H1 (cell line): Measurements from ENCODE around the gene NODAL. TPM values are rescaled to one million over a fixed set of nuclear protein-coding genes. Genes with fewer than 3 reads are reported as not detected.

Experiments used
- CTCF ChIA-PET: fragments of 300-600 bp; sonication (Branson Sonifier 250); formaldehyde crosslinking; loops from one replicate; lab custom pipeline; 2021; ENCODE audit not compliant: partially characterized antibody; lab: Charles Lee
- POLR2A ChIA-PET: fragments of 300-600 bp; sonication (Branson Sonifier 250); formaldehyde crosslinking; loops from one replicate; lab custom pipeline; 2021; ENCODE audit warnings: inconsistent platforms; ENCODE audit not compliant: partially characterized antibody; lab: Charles Lee
- DNase-seq, 2 experiments: peaks; one replicate each; pipeline versions ENCODE4 v3.0.0 to v3.0.0-alpha.2; 2010 to 2022; ENCODE audit warnings: low spot score in 2 of 2, low read depth in 1 of 2, mixed read lengths in 1 of 2
- FAIRE-seq: peaks from 2 replicates; lab custom pipeline; 2011; peaks lifted over from hg19 to GRCh38; lab: Jason Lieb, UNC
- H2AFZ ChIP-seq: 2 replicates; pipeline ENCODE4 v1.8.1; 2012; ENCODE audit warnings: low read length, inconsistent platforms
- H2AK5ac ChIP-seq: 2 replicates; pipeline ENCODE4 v1.6.1; 2013; ENCODE audit warnings: low read depth, low read length
- H2BK120ac ChIP-seq: replicated peaks from 2 replicates; pipeline ENCODE3; 2013; ENCODE audit warnings: low read depth, low read length, inconsistent platforms
- H2BK12ac ChIP-seq: 2 replicates; pipeline ENCODE4 v1.6.1; 2013; ENCODE audit warnings: low read depth, low read length
- H2BK15ac ChIP-seq: 2 replicates; pipeline ENCODE4 v1.6.1; 2013; ENCODE audit warnings: low read length
- H2BK20ac ChIP-seq: 2 replicates; pipeline ENCODE4 v1.6.1; 2013; ENCODE audit warnings: low read length
- H2BK5ac ChIP-seq: 2 replicates; pipeline ENCODE4 v1.6.1; 2013; ENCODE audit warnings: low read depth, low read length
- H3K14ac ChIP-seq: 2 replicates; pipeline ENCODE4 v1.6.1; 2013; ENCODE audit warnings: inconsistent platforms; ENCODE audit not compliant: insufficient read length
- H3K18ac ChIP-seq: 2 replicates; pipeline ENCODE4 v1.6.1; 2013; ENCODE audit warnings: low read length; ENCODE audit errors: extremely low read depth
- H3K23ac ChIP-seq: 2 replicates; pipeline ENCODE4 v1.6.1; 2013; ENCODE audit warnings: inconsistent platforms; ENCODE audit not compliant: insufficient read length
- H3K23me2 ChIP-seq: 2 replicates; pipeline ENCODE4 v1.6.1; 2013; ENCODE audit warnings: low read depth, low read length
- H3K27ac ChIP-seq: 2 replicates; pipeline ENCODE4 v1.6.1; 2011; ENCODE audit warnings: low read depth, low read length, inconsistent platforms
- H3K27me3 ChIP-seq, 4 experiments: replicated peaks in 1 of 4; 1 replicate in 1 of 4; 2 replicates in 3 of 4; pipeline versions ENCODE4 v1.6.1 to v1.8.1; 2011 to 2013; ENCODE audit warnings: low read length in 3 of 4, mild to moderate bottlenecking in 3 of 4, inconsistent platforms in 2 of 4, mixed read lengths in 2 of 4, moderate library complexity in 1 of 4; ENCODE audit not compliant: control insufficient read depth in 3 of 4, insufficient read depth in 3 of 4; ENCODE audit errors: extremely low read depth in 1 of 4
- H3K36me3 ChIP-seq, 4 experiments: 2 replicates each; pipeline versions ENCODE4 v1.6.1 to v1.8.1; 2011 to 2013; ENCODE audit warnings: mild to moderate bottlenecking in 4 of 4, low read length in 3 of 4, moderate library complexity in 2 of 4, control low read depth in 1 of 4, inconsistent platforms in 1 of 4; ENCODE audit not compliant: insufficient read depth in 4 of 4, control insufficient read depth in 2 of 4
- H3K4ac ChIP-seq: replicated peaks from 2 replicates; pipeline ENCODE3; 2013; ENCODE audit warnings: low read length, low read depth, mixed read lengths, inconsistent platforms; ENCODE audit not compliant: insufficient read length
- H3K4me1 ChIP-seq, 4 experiments: replicated peaks in 1 of 4; 1 replicate in 1 of 4; 2 replicates in 3 of 4; pipeline versions ENCODE4 v1.6.1 to v1.8.1; 2011 to 2013; ENCODE audit warnings: low read length in 3 of 4, inconsistent platforms in 2 of 4, mixed read lengths in 1 of 4; ENCODE audit not compliant: insufficient read depth in 4 of 4, control insufficient read depth in 3 of 4
- H3K4me2 ChIP-seq, 2 experiments: 2 replicates each; pipeline versions ENCODE4 v1.6.1 to v1.8.1; 2011 to 2013; ENCODE audit warnings: low read depth in 2 of 2, low read length in 2 of 2, control low read depth in 1 of 2, inconsistent platforms in 1 of 2, mild to moderate bottlenecking in 1 of 2; ENCODE audit not compliant: insufficient read depth in 1 of 2
- H3K4me3 ChIP-seq, 4 experiments: fragments of 200-600, 300-600 bp in 1 of 4; sonication (generic), shearing (Covaris generic), sonication (Bioruptor Twin) in 1 of 4; 2 replicates each; pipeline versions ENCODE4 v1.5.1 to v1.8.1; 2011 to 2016; ENCODE audit warnings: low read length in 4 of 4, low read depth in 3 of 4, control low read depth in 2 of 4, inconsistent platforms in 2 of 4, mild to moderate bottlenecking in 2 of 4, mixed read lengths in 1 of 4, moderate library complexity in 1 of 4; ENCODE audit not compliant: insufficient read depth in 2 of 4; ENCODE audit errors: extremely low read depth in 1 of 4
- H3K56ac ChIP-seq: replicated peaks from 2 replicates; pipeline ENCODE3; 2013; ENCODE audit warnings: low read depth, mild to moderate bottlenecking, mixed read lengths, low read length, inconsistent platforms; ENCODE audit not compliant: insufficient read length
- H3K79me1 ChIP-seq: 2 replicates; pipeline ENCODE4 v1.6.1; 2013; ENCODE audit warnings: low read depth, low read length, control low read depth
- H3K79me2 ChIP-seq, 2 experiments: 2 replicates each; pipeline versions ENCODE4 v1.6.1 to v1.8.1; 2012 to 2013; ENCODE audit warnings: low read length in 2 of 2, mild to moderate bottlenecking in 2 of 2, inconsistent platforms in 1 of 2; ENCODE audit not compliant: insufficient read depth in 2 of 2, control insufficient read depth in 1 of 2
- H3K9ac ChIP-seq, 4 experiments: replicated peaks in 1 of 4; 1 replicate in 1 of 4; 2 replicates in 3 of 4; pipeline versions ENCODE4 v1.6.1 to v1.8.1; 2011 to 2013; ENCODE audit warnings: low read depth in 3 of 4, low read length in 3 of 4, control low read depth in 2 of 4, mild to moderate bottlenecking in 2 of 4, moderate library complexity in 2 of 4, inconsistent platforms in 1 of 4; ENCODE audit errors: extremely low read depth in 1 of 4
- H3K9me3 ChIP-seq, 2 experiments: 2 replicates each; pipeline versions ENCODE4 v1.6.1 to v1.8.1; 2012 to 2013; ENCODE audit warnings: mild to moderate bottlenecking in 2 of 2, moderate library complexity in 2 of 2, control low read depth in 1 of 2, inconsistent platforms in 1 of 2, low read depth in 1 of 2, low read length in 1 of 2, mixed read lengths in 1 of 2; ENCODE audit not compliant: insufficient read depth in 2 of 2
- H4K20me1 ChIP-seq, 2 experiments: replicated peaks in 1 of 2; 2 replicates each; pipeline versions ENCODE3 to v1.8.1; 2011 to 2013; ENCODE audit warnings: inconsistent platforms in 2 of 2, low read length in 2 of 2, mild to moderate bottlenecking in 1 of 2; ENCODE audit not compliant: insufficient read depth in 2 of 2, control insufficient read depth in 1 of 2
- H4K5ac ChIP-seq: 2 replicates; pipeline ENCODE4 v1.6.1; 2013; ENCODE audit warnings: low read length, low read depth, mixed read lengths, inconsistent platforms; ENCODE audit not compliant: insufficient read length
- H4K8ac ChIP-seq: 2 replicates; pipeline ENCODE4 v1.8.0; 2013; ENCODE audit warnings: mild to moderate bottlenecking, moderate library complexity, low read length, inconsistent platforms; ENCODE audit not compliant: insufficient read depth; ENCODE audit errors: extremely low read depth
- H4K91ac ChIP-seq: replicated peaks from 2 replicates; pipeline ENCODE3; 2013; ENCODE audit warnings: low read length, mixed read lengths, inconsistent platforms; ENCODE audit not compliant: insufficient read length
- BACH1 ChIP-seq: IDR thresholded peaks from 2 replicates; pipeline ENCODE4 v1.6.1; 2012; ENCODE audit warnings: low read length, improper control_type of control experiment
- CTBP2 ChIP-seq: IDR thresholded peaks from 2 replicates; pipeline ENCODE4 v1.7.0; 2011; ENCODE audit warnings: borderline replicate concordance, mild to moderate bottlenecking, moderate library complexity, mixed read lengths, low read length; ENCODE audit not compliant: insufficient read depth, insufficient read length
- FOSL1 ChIP-seq: IDR thresholded peaks from 2 replicates; pipeline ENCODE4 v1.6.1; 2011; ENCODE audit warnings: mild to moderate bottlenecking, low read depth, low read length, moderate library complexity; ENCODE audit not compliant: insufficient read depth
- HDAC2 ChIP-seq, 2 experiments: fragments of 300-600 bp in 1 of 2; sonication (generic) in 1 of 2; IDR thresholded peaks; 2 replicates each; pipeline ENCODE4 v1.6.1; 2011 to 2012; ENCODE audit warnings: low read depth in 2 of 2, low read length in 2 of 2, mild to moderate bottlenecking in 2 of 2, moderate library complexity in 2 of 2, borderline replicate concordance in 1 of 2, inconsistent platforms in 1 of 2
- MAFK ChIP-seq: IDR thresholded peaks from 2 replicates; pipeline ENCODE4 v1.6.1; 2012; ENCODE audit warnings: low read depth, mild to moderate bottlenecking, improper control_type of control experiment, low read length
- POU5F1 ChIP-seq: IDR thresholded peaks from 2 replicates; pipeline ENCODE4 v1.6.1; 2011; ENCODE audit warnings: low read depth, mild to moderate bottlenecking, low read length, moderate library complexity
- RFX5 ChIP-seq: IDR thresholded peaks from 2 replicates; pipeline ENCODE4 v1.6.1; 2011; ENCODE audit warnings: low read depth, low read length, improper control_type of control experiment, borderline replicate concordance
- TAF1 ChIP-seq: IDR thresholded peaks from 2 replicates; pipeline ENCODE4 v1.6.1; 2011; ENCODE audit warnings: mild to moderate bottlenecking, low read depth, low read length
- WGBS, 2 experiments: shearing (Covaris generic) in 1 of 2; methylation state at CpG; one replicate each; pipeline versions ENCODE4 v1.1.6 to v1.1.7; 2013 to 2015; ENCODE audit warnings: low lambda C conversion rate in 2 of 2, mixed read lengths in 2 of 2, inconsistent platforms in 1 of 2, low coverage in 1 of 2, missing lambda C conversion rate in 1 of 2; ENCODE audit not compliant: insufficient replicate concordance in 2 of 2, insufficient coverage in 1 of 2, insufficient read length in 1 of 2; ENCODE audit errors: extremely low coverage in 1 of 2, missing lambda C conversion rate in 1 of 2; 5-methylcytosine and 5-hydroxymethylcytosine counted together
- polyA plus RNA-seq, 7 experiments: library from polyadenylated mRNA; depleted of rRNA in 3 of 7; stranded (reverse) in 5 of 7; unstranded in 2 of 7; fragments of >200 nt in 5 of 7; fragments of 200-250 nt in 2 of 7; gene quantifications; 1 replicate in 5 of 7; 2 replicates in 1 of 7; 4 replicates in 1 of 7; pipeline versions ENCODE4 v1.2.1 to v1.2.3, GENCODE V29; 2011 to 2013; ENCODE audit warnings: missing spikeins in 2 of 7, mixed read lengths in 2 of 7
- total RNA-seq: library from RNA; stranded (reverse); fragmentation: NEBNext Ultra II Directional; extraction: Animal tissue kit (Norgen Biotek cat#: 25700); gene quantifications from 2 replicates; pipeline ENCODE4 v1.2.1, GENCODE V29; 2021
- TF ChIP-seq, protein P1 (sequence below): IDR thresholded peaks from 2 replicates; pipeline ENCODE4 v1.6.1; 2012; ENCODE audit warnings: low read length, inconsistent platforms

Gene NODAL
- total and polyA plus RNA-seq, 2 of the 8 experiments (the other 6 are each of a cell fraction or from before 2014, with no cell fraction given) = 2.0 to 7.3 TPM

DNA sequence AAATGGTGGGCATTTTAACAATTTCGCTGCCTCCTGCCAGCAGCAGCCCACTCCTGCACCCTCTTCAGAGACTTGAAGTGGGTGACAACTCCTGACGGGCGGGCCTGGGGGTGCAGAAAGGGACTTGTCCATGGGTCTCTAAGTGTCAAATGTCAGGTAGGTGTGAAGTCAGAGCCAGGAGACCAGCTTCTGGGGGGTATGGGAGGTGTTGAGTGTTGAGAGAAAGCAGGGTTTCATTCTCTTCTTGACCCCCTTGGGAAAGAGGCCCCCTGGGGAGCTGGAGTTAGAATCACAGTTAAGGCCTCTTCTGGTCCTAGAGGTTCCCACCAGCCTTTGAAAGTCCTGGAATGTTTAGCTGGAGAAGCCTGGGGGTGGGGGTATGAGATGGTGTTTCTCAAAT is 25.5 kb upstream of the NODAL start:
- Histone ChIP-seq H3K4me3 (no peak overlapping the region), H2BK120ac (no peak overlapping the region), H2AK5ac (no peak overlapping the region), H3K9me3 (no peaks in the 10 kb centered on the region), H3K36me3 (no peaks in the 10 kb centered on the region), H3K4me1 (no peaks in the 10 kb centered on the region; a peak in 1 of 7 replicates), H2BK15ac (no peak overlapping the region), H3K9ac (no peak overlapping the region), H4K8ac (no peak overlapping the region), H4K5ac (no peak overlapping the region), H3K79me2 (no peaks in the 10 kb centered on the region), H2BK12ac (no peak overlapping the region), H3K79me1 (no peaks in the 10 kb centered on the region), H4K91ac (no peak overlapping the region), H3K18ac (no peak overlapping the region), H3K56ac (no peak overlapping the region), H3K4ac (no peak overlapping the region), H3K27ac (no peak overlapping the region), H2BK5ac (no peak overlapping the region), H4K20me1 (no peaks in the 10 kb centered on the region), H3K23ac (no peak overlapping the region), H3K14ac (no peak overlapping the region), H3K4me2 (no peak overlapping the region), H3K27me3 (no peaks in the 10 kb centered on the region; a peak in 1 of 7 replicates), H2BK20ac (no peak overlapping the region), H2AFZ (no peak overlapping the region), H3K23me2 (no peaks in the 10 kb centered on the region)
- FAIRE-seq = no peak
- no peak for DNase-seq
- ChIA-PET CTCF (interaction anchor here (0.7 to 43.0 kb wide), 9 partner anchors 10 to 88 kb away, joined by 3 to 908 read pairs (median 4); no protein-coding TSS in a partner anchor), POLR2A (interaction anchor here (1.0 to 1.6 kb wide), 2 partner anchors 9 to 10 kb away, joined by 4 read pairs; no protein-coding TSS in a partner anchor)
- WGBS, 2 experiments = 88% methylated on average over 3 of the region's 3 CpGs; no CpG with 5 or more reads in 1 of the 2 experiments
- TF ChIP-seq BACH1 (no peak), MAFK (no peak), POU5F1 (no peak), RFX5 (no peak), TAF1 (no peak), FOSL1 (no peak), HDAC2 (IDR thresholded peaks at IDR 0.05; ENCODE audit: borderline replicate concordance in 1 of 2, low read depth in 2 of 2, low read length in 2 of 2) (no peak), CTBP2 (no peak)
- TF ChIP-seq, protein P1, sequence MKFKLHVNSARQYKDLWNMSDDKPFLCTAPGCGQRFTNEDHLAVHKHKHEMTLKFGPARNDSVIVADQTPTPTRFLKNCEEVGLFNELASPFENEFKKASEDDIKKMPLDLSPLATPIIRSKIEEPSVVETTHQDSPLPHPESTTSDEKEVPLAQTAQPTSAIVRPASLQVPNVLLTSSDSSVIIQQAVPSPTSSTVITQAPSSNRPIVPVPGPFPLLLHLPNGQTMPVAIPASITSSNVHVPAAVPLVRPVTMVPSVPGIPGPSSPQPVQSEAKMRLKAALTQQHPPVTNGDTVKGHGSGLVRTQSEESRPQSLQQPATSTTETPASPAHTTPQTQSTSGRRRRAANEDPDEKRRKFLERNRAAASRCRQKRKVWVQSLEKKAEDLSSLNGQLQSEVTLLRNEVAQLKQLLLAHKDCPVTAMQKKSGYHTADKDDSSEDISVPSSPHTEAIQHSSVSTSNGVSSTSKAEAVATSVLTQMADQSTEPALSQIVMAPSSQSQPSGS = no peak
